Placental epithelial cell (primary cell): ENCODE measurements around the gene OR2A2. TPM values are rescaled to one million over a fixed set of nuclear protein-coding genes. Genes with fewer than 3 reads are reported as not detected.

Experiments used
- small RNA-seq: library from RNA; depleted of rRNA; stranded (forward); fragments of <200 nt; gene quantifications from one replicate; pipeline ENCODE3, GENCODE V24; 2012
- total RNA-seq: library from RNA; depleted of rRNA; stranded (reverse); fragments of >200 nt; gene quantifications from 2 replicates; pipeline ENCODE4 v1.2.3, GENCODE V29; 2012

Gene OR2A2, protein sequence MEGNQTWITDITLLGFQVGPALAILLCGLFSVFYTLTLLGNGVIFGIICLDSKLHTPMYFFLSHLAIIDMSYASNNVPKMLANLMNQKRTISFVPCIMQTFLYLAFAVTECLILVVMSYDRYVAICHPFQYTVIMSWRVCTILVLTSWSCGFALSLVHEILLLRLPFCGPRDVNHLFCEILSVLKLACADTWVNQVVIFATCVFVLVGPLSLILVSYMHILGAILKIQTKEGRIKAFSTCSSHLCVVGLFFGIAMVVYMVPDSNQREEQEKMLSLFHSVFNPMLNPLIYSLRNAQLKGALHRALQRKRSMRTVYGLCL
- not detected in 2 replicates for total RNA-seq

DNA sequence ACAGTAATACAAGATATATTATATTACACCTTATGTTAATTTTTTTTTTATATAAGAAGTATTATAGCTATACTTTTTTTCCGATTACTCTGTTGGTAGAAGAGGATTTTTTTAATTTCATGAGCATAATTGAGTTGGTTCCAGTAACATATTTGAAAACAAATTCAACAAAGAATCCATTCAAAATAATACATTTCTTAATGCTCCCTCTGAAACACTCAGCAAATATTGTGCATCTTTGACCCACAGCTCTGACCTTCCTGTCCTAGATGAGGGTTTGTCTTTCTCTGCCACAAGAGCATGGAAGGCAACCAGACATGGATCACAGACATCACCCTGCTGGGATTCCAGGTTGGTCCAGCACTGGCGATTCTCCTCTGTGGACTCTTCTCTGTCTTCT lies at the start of gene OR2A2:
Gene OR2A2, plus strand, starts transcription at position 301 of the 400 bp plus-strand sequence. Its CDS starts 0 bp downstream, at position 301.

DNA sequence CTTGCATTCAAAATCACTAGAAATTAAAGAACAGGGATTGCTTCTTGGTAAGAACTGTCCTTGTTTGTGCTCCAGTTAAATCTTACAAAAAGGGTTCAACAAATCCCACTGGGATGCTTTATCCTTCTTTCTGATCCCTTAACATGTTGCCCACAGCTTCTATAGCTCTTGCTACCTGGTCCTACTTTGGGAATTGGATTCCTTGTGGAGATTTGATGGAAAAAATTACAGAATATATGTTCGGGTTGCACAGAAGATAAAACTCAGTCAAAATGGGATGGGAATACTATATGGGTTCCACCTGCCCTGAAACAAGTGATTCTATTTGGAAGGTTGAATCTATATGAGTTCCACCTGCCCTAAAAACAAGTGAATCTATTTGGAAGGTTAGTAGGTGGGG lies 39.9 kb upstream of the OR2A2 start, which contains the start of gene OR2A25:
Gene OR2A25, plus strand, starts transcription at position 301 of the 400 bp plus-strand sequence. CDS start 4,409 bp downstream, outside the sequence.

DNA sequence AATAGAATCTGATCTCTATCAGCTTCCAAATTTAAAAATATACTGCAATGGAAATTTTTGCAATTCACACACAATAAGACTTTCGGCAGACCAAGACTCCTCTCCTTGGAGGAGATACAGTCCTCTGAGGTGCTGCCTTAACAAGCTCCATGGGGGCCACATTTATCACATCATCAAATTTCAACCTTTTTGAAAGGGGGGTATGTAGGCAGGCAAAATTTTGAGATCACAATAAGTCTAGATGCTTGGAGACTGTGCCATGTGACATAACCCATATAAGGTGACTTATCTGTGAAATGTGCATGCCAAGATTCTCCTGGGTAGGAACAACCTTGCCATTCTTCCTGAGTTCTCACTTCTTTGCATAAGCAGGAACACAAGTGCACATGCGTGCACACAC lies 23.4 kb upstream of the OR2A2 start, which contains the start of gene OR2A12:
Gene OR2A12, plus strand, starts transcription at position 301 of the 400 bp plus-strand sequence. CDS start 8,830 bp downstream, outside the sequence.

DNA sequence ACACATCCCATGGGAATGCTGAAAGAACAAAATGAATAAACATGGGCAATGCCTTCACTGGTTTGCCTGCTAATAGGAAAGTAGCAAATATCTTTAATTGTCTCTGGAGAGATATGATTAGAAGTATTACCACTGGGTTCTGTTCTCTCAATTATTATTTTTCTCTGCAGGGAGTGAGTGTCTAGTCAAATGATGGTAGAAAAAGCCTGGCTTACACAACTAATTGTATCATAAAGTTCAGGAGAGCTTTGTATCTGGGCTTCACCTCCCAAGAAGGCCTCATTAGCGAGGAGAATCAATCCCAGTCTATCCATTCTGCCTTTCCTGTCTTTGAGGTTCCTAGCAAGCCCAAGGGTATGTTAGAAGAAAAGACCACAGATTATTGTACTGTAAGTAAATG lies 13.5 kb downstream of the OR2A2 start, which contains the start of gene OR2A14:
Gene OR2A14, plus strand, starts transcription at position 301 of the 400 bp plus-strand sequence. CDS start 5,937 bp downstream, outside the sequence.

Small RNAs within 50 kb of the gene (small RNA-seq; reads per million reads assigned to genes)
- gene OR2A41P, result not detected

Other genes starting within 250 kb of the OR2A2 start
- gene TCAF1, start 207.4 kb upstream of the OR2A2 start, total RNA-seq, result 58.1 and 82.0 TPM in 2 replicates
- gene OR2F2, start 174.3 kb upstream of the OR2A2 start, total RNA-seq, result not detected in 2 replicates
- gene OR2F1, start 154.7 kb upstream of the OR2A2 start, total RNA-seq, result 0.11 TPM in 1 of 2 replicates, not detected in the other
- gene OR6B1, start 109.3 kb upstream of the OR2A2 start, total RNA-seq, result not detected in 2 replicates
- gene OR2A5, start 60.6 kb upstream of the OR2A2 start, total RNA-seq, result not detected in 2 replicates
- not detected in 2 replicates for gene OR2A25, start 39.8 kb upstream of the OR2A2 start, total RNA-seq
- not detected in 2 replicates for gene OR2A12, start 23.3 kb upstream of the OR2A2 start, total RNA-seq
- not detected in 2 replicates for gene OR2A14, start 13.6 kb downstream of the OR2A2 start, total RNA-seq
- gene CTAGE4, start 73.9 kb downstream of the OR2A2 start, total RNA-seq, result 4.7 and 10.6 TPM in 2 replicates
- gene ARHGEF35, start 86.2 kb downstream of the OR2A2 start, total RNA-seq, result 0.11 and 6.3 TPM in 2 replicates
- gene OR2A42, start 130.0 kb downstream of the OR2A2 start, total RNA-seq, result not detected in 2 replicates
- gene OR2A7, start 155.2 kb downstream of the OR2A2 start, total RNA-seq, result 5.6 and 7.1 TPM in 2 replicates
- gene CTAGE8, start 159.7 kb downstream of the OR2A2 start, total RNA-seq, result 7.9 TPM in 1 of 2 replicates, not detected in the other
- not detected in 2 replicates for gene OR2A1, start 202.8 kb downstream of the OR2A2 start, total RNA-seq
- 29.1 and 55.1 TPM in 2 replicates for gene ARHGEF5, start 245.8 kb downstream of the OR2A2 start, total RNA-seq